LNCaP clone FGC (cell line): Measurements from ENCODE around the gene CDC123.
"Not testable (repeated sequence)": the region's sequence is repeated elsewhere in the genome, so short reads cannot be mapped to it uniquely, and the experiment has no call there.

ENCODE experiments used
- DNase-seq: peaks from one replicate; pipeline ENCODE4 v3.0.0-alpha.2; 2011; ENCODE audit warnings: low read depth
- H3K4me3 ChIP-seq: 2 replicates; pipeline ENCODE4 v1.5.1; 2011; ENCODE audit warnings: mild to moderate bottlenecking, low read depth, low read length, control low read depth
- TF ChIP-seq, protein P1 (sequence below): IDR thresholded peaks from 2 replicates; pipeline ENCODE4 v1.5.1; 2012; ENCODE audit warnings: mild to moderate bottlenecking; ENCODE audit not compliant: control insufficient read depth, insufficient read depth; ENCODE audit errors: extremely low read depth

The CDC123 gene

DNA sequence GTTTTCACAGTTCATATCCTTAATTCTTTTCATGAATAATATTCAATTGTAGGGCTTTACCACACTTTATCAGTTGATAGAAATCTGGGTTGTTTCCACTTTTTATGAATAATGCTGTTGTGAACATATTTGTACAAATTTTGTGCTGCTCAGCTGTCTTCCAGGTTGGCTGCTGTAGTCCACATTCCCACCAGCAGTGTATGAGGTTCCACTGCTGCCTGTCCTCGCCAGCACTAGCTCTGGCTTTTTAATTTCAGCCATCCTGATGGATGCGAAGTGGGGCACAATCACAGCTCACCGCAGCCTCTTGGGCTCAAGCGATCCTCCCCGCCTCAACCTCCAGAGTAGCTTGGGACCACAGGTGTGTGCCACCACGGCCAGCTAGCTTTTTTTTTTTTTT, 33.1 kb upstream of the CDC123 start:
- TF ChIP-seq, protein P1, sequence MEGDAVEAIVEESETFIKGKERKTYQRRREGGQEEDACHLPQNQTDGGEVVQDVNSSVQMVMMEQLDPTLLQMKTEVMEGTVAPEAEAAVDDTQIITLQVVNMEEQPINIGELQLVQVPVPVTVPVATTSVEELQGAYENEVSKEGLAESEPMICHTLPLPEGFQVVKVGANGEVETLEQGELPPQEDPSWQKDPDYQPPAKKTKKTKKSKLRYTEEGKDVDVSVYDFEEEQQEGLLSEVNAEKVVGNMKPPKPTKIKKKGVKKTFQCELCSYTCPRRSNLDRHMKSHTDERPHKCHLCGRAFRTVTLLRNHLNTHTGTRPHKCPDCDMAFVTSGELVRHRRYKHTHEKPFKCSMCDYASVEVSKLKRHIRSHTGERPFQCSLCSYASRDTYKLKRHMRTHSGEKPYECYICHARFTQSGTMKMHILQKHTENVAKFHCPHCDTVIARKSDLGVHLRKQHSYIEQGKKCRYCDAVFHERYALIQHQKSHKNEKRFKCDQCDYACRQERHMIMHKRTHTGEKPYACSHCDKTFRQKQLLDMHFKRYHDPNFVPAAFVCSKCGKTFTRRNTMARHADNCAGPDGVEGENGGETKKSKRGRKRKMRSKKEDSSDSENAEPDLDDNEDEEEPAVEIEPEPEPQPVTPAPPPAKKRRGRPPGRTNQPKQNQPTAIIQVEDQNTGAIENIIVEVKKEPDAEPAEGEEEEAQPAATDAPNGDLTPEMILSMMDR, result no peak
- no peak overlapping the region for H3K4me3 ChIP-seq
- DNase-seq, result no peak

DNA sequence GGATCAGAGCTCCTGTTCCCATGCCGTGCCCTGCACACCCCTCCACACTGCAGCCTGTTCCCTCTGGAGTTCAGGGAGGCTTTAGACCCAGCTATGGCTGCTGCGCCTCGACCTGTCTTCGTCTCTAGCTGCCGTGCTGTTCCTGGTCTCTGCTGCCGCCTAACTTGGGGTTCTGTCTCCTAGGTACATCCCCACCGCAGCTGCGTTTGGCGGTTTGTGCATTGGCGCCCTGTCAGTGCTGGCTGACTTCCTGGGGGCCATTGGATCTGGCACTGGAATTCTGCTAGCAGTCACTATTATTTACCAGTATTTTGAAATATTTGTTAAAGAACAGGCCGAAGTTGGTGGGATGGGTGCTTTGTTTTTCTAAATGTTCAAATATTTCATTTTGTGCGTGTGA, 31.9 kb upstream of the CDC123 start:
- no peak for DNase-seq
- TF ChIP-seq, protein P1, result no peak

DNA sequence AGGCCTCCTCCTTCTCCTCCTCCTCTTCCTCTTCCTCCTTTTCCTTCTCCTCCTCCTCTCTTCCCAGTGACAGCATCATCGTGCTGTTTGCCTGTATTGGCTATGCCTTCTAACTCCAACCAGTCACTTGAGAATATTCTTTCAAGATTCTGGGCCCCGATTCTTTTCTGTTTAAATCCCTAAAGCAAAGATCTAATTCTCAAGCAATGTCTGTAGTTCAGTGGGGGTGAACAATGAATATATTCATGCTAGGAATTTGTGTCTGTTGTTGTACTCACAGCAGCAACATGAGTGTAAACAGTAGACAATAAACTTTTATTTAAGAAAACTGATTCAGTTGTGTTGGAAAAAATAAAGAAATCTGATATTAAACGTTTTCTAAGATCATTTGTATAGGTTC, 31.0 kb upstream of the CDC123 start:
- DNase-seq, result no peak
- no peak overlapping the region for H3K4me3 ChIP-seq
- TF ChIP-seq, protein P1, result no peak

More for the DNA sequence above, 31.9 kb upstream of the CDC123 start:
- no peak overlapping the region for H3K4me3 ChIP-seq

DNA sequence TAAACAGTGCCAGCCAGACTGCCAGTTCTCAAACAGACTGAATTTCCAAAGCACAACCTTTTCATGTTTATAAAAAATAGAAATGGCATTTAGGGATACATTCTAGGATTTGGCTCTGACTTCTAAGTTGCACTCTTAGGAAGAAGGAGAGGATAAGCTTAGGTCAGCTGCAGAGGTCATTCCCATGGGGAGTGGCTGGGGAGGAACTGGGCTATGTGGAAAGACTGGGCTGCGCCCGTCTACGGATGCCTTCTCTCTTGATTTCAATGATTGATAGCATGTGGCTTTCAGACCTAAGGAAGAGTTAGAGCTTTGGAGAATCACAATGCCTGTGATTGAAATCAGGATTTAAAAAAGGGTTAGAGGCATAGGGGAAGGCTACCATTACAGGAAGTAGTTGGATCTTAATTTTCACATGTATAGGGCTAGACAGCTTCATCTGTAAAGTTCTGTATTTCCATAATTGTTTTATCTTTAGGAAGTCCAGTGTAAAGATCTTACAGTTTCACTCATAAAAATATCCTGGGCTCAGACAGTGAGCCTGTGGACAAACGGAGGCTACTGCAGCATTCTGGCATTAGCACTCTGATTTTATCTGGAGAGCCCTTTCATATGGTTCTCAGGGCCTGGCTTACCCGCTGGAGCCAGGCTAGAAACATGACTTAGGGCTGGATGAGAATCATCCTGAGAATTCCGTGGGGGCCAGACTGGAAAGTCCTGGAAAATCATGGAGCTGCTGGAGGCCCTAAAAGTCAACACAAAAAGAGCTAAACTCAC, 29.8 kb upstream of the CDC123 start:
- DNase-seq, result no peak
- TF ChIP-seq, protein P1, result no peak
- H3K4me3 ChIP-seq, result no peak overlapping the region

DNA sequence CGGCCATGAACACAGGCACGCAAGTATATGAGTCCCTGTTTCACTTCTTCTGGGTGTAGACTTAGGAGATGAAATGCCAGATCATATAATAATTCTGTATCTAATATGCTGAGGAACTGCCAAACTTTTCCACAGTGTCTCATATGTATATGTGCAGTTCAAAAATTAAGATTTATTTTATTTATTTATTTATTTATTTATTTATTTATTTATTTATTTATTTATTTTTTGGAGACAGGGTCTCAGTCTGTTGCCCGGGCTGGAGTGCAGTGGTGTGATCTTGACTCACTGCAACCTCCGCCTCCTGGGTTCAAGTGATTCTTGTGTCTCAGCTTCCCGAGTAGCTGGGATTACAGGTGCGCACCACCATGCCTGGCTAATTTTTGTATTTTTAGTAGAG, 24.5 kb upstream of the CDC123 start:
- DNase-seq, H3K4me3 ChIP-seq: not testable (repeated sequence)

DNA sequence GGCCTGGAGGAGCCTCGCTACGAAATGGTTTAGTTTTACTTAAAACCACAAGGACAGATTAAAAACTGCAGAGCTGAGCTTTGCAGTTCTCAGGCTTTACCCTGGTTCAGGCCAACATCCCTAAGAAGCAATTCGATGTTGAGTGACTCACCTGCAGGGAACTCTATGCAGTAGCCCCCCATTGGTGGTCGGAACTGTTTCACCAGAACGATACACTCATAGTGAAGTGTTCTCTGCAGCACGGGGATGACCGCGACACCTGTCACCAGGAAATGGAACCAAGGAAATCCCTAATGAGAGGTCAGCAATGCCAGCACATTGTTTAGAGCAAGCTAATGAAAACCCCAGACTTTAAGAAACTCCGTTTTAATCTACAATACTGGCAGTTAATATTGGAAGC, 18.3 kb upstream of the CDC123 start:
- TF ChIP-seq, protein P1, result no peak
- H3K4me3 ChIP-seq, result no peak overlapping the region
- no peak for DNase-seq

DNA sequence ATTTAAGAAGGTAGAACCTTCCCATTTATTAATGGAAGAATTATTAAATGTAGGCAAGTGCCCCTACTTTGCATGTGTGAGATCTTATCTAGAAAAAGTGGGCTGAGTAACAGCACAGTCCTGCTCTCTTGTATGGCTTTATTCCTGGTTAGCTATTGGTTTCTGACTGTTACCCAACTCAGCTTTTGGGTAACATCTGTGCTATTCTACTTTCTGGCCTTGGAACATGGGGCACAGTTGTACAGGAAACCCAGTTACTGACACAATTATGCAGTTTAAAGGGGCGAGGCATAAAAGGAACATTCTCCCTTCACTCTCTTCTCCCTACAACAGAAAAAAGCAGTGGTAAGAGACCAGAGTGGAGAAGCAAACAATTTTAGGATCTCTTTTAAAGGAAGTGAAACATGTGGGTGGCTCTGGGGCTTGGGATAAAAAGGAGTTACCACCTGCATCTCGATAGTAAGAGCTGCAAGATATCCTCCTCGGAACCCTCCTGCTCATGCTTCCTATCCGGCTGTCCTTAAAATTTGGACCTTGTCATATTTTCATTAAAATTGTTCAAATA, 16.3 kb upstream of the CDC123 start:
- TF ChIP-seq, protein P1, result no peak
- DNase-seq, result no peak
- no peak overlapping the region for H3K4me3 ChIP-seq
